Measurements from ENCODE around the gene INVS.
"Not testable (repeated sequence)": the region's sequence is repeated elsewhere in the genome, so short reads cannot be mapped to it uniquely, and the experiment has no call there.

INVS gene

GRCh38 chr9:100129772-100130171 lies 30.7 kb downstream of the INVS start:
- no peak for DNase-seq

- no peak for DNase-seq
Measured at GRCh38 chr9:100131216-100131615, 32.2 kb downstream of the INVS start.

- no peak for DNase-seq
Measured at GRCh38 chr9:100131875-100132430, 32.9 kb downstream of the INVS start.

GRCh38 chr9:100134731-100135130 lies 35.7 kb downstream of the INVS start:
- DNase-seq: no peak

- not testable (repeated sequence) for DNase-seq
Measured at GRCh38 chr9:100136799-100137198, 37.8 kb downstream of the INVS start.

- not testable (repeated sequence) for DNase-seq
Measured at GRCh38 chr9:100140303-100140702, 41.3 kb downstream of the INVS start.

- DNase-seq: not testable (repeated sequence)
Measured at GRCh38 chr9:100141862-100142261, 42.8 kb downstream of the INVS start.

- DNase-seq: not testable (repeated sequence)
Measured at GRCh38 chr9:100145167-100145934, 46.3 kb downstream of the INVS start.

- DNase-seq: not testable (repeated sequence)
Measured at GRCh38 chr9:100145976-100146375, 46.9 kb downstream of the INVS start.

- DNase-seq: no peak
Measured at GRCh38 chr9:100150214-100150613, 51.2 kb downstream of the INVS start.

GRCh38 chr9:100160021-100160420 lies 61.0 kb downstream of the INVS start:
- DNase-seq: no peak

GRCh38 chr9:100167176-100167575 lies 68.1 kb downstream of the INVS start:
- no peak for DNase-seq

- no peak for DNase-seq
Measured at GRCh38 chr9:100167915-100168654, 69.0 kb downstream of the INVS start.

GRCh38 chr9:100170085-100170484 lies 71.0 kb downstream of the INVS start:
- no peak for DNase-seq

- DNase-seq: no peak
Measured at GRCh38 chr9:100170556-100170955, 71.5 kb downstream of the INVS start.

- DNase-seq: no peak
Measured at GRCh38 chr9:100186356-100186755, 87.3 kb downstream of the INVS start.

- DNase-seq: no peak
Measured at GRCh38 chr9:100190339-100190738, 91.3 kb downstream of the INVS start.

GRCh38 chr9:100191264-100191663 lies 92.2 kb downstream of the INVS start:
- DNase-seq: no peak

GRCh38 chr9:100193078-100193477 lies 94.0 kb downstream of the INVS start:
- no peak for DNase-seq

- DNase-seq: no peak
Measured at GRCh38 chr9:100196215-100196614, 97.2 kb downstream of the INVS start.

GRCh38 chr9:100196828-100197227 lies 97.8 kb downstream of the INVS start:
- DNase-seq: no peak

GRCh38 chr9:100197553-100197952 lies 98.5 kb downstream of the INVS start:
- DNase-seq: no peak

- DNase-seq: no peak
Measured at GRCh38 chr9:100202806-100203205, 103.8 kb downstream of the INVS start.

GRCh38 chr9:100204796-100205195 lies 105.8 kb downstream of the INVS start:
- no peak for DNase-seq

Data from inflammatory macrophage treated with lipopolysaccharide for 4 hours (primary cell).